ENCODE results near the gene HTR4. TPM values are rescaled to one million over a fixed set of nuclear protein-coding genes. Genes with fewer than 3 reads are reported as not detected.

The HTR4 gene
- total RNA-seq, 1 donor from 2014 or later = not detected

GRCh38 chr5:148452499-148453193 lies 201.7 kb downstream of the HTR4 start:
- peaks cover 1% of the 10 kb centered on the region for H3K27me3 Mint-ChIP-seq (ENCODE audit: low read depth)
- intact Hi-C loops (cut with micrococcal nuclease) = no loop called here
- H3K36me3 Mint-ChIP-seq (ENCODE audit: low read depth) = no peaks in the 10 kb centered on the region
- DNase-seq (ENCODE audit: low spot score) = no peak
- no peak overlapping the region for H3K27ac Mint-ChIP-seq
- H3K9me3 Mint-ChIP-seq = no peaks in the 10 kb centered on the region
- H3K4me1 Mint-ChIP-seq (ENCODE audit: low read depth) = no peaks in the 10 kb centered on the region
- H3K4me3 Mint-ChIP-seq (ENCODE audit: low read depth) = no peak overlapping the region

GRCh38 chr5:148446611-148447010 lies 207.7 kb downstream of the HTR4 start:
- H3K27me3 Mint-ChIP-seq (ENCODE audit: low read depth) = no peaks in the 10 kb centered on the region
- H3K4me3 Mint-ChIP-seq (ENCODE audit: low read depth) = no peak overlapping the region
- intact Hi-C loops (cut with micrococcal nuclease) = no loop called here
- no peaks in the 10 kb centered on the region for H3K9me3 Mint-ChIP-seq
- peaks cover 2% of the 10 kb centered on the region for H3K4me1 Mint-ChIP-seq (ENCODE audit: low read depth)
- DNase-seq (ENCODE audit: low spot score) = no peak
- H3K36me3 Mint-ChIP-seq (ENCODE audit: low read depth) = peaks cover 8% of the 10 kb centered on the region
- H3K27ac Mint-ChIP-seq = no peak overlapping the region

- intact Hi-C loops (cut with micrococcal nuclease) = loop anchor here (2.0 kb wide), 1 partner anchor 37 kb away; no protein-coding TSS in a partner anchor
- Mint-ChIP-seq H3K27me3 (ENCODE audit: low read depth) (no peaks in the 10 kb centered on the region), H3K9me3 (no peaks in the 10 kb centered on the region), H3K27ac (no peak overlapping the region), H3K4me1 (ENCODE audit: low read depth) (peaks cover 2% of the 10 kb centered on the region), H3K36me3 (ENCODE audit: low read depth) (peaks cover 18% of the 10 kb centered on the region), H3K4me3 (ENCODE audit: low read depth) (no peak overlapping the region)
- no peak for DNase-seq (ENCODE audit: low spot score)
Measured at GRCh38 chr5:148445578-148445977, 208.7 kb downstream of the HTR4 start.

- peak; percentile 15 for DNase-seq (ENCODE audit: low spot score)
- Mint-ChIP-seq H3K27ac (no peak overlapping the region), H3K4me3 (ENCODE audit: low read depth) (no peak overlapping the region), H3K9me3 (no peaks in the 10 kb centered on the region), H3K4me1 (ENCODE audit: low read depth) (peaks cover 2% of the 10 kb centered on the region), H3K36me3 (ENCODE audit: low read depth) (peaks cover 34% of the 10 kb centered on the region), H3K27me3 (ENCODE audit: low read depth) (no peaks in the 10 kb centered on the region)
- intact Hi-C loops (cut with micrococcal nuclease) = loop anchor here (1.0 to 5.0 kb wide), 5 partner anchors 39 to 593 kb away; no protein-coding TSS in a partner anchor
Measured at GRCh38 chr5:148443998-148444397, 210.3 kb downstream of the HTR4 start.

- no peaks in the 10 kb centered on the region for H3K27me3 Mint-ChIP-seq (ENCODE audit: low read depth)
- H3K9me3 Mint-ChIP-seq = no peaks in the 10 kb centered on the region
- H3K27ac Mint-ChIP-seq = no peak overlapping the region
- H3K36me3 Mint-ChIP-seq (ENCODE audit: low read depth) = peaks cover 36% of the 10 kb centered on the region
- intact Hi-C loops (cut with micrococcal nuclease) = loop anchor here (5.0 kb wide), 3 partner anchors 179 to 594 kb away; no protein-coding TSS in a partner anchor
- peaks cover 2% of the 10 kb centered on the region for H3K4me1 Mint-ChIP-seq (ENCODE audit: low read depth)
- no peak overlapping the region for H3K4me3 Mint-ChIP-seq (ENCODE audit: low read depth)
- DNase-seq (ENCODE audit: low spot score) = no peak
Measured at GRCh38 chr5:148443241-148443640, 211.1 kb downstream of the HTR4 start.

- DNase-seq (ENCODE audit: low spot score) = no peak
- no peaks in the 10 kb centered on the region for H3K27me3 Mint-ChIP-seq (ENCODE audit: low read depth)
- no peaks in the 10 kb centered on the region for H3K9me3 Mint-ChIP-seq
- peaks cover 53% of the 10 kb centered on the region for H3K36me3 Mint-ChIP-seq (ENCODE audit: low read depth)
- peaks cover 13% of the 10 kb centered on the region for H3K4me1 Mint-ChIP-seq (ENCODE audit: low read depth)
- no peak overlapping the region for H3K27ac Mint-ChIP-seq
- intact Hi-C loops (cut with micrococcal nuclease) = no loop called here
- no peak overlapping the region for H3K4me3 Mint-ChIP-seq (ENCODE audit: low read depth)
Measured at GRCh38 chr5:148438933-148439332, 215.4 kb downstream of the HTR4 start.

GRCh38 chr5:148437249-148437648 lies 217.1 kb downstream of the HTR4 start:
- no peaks in the 10 kb centered on the region for H3K27me3 Mint-ChIP-seq (ENCODE audit: low read depth)
- no peak for DNase-seq (ENCODE audit: low spot score)
- peaks cover 64% of the 10 kb centered on the region for H3K36me3 Mint-ChIP-seq (ENCODE audit: low read depth)
- H3K27ac Mint-ChIP-seq = peak overlapping the region; percentile 84
- intact Hi-C loops (cut with micrococcal nuclease) = no loop called here
- H3K9me3 Mint-ChIP-seq = no peaks in the 10 kb centered on the region
- peak overlapping the region; percentile 51 for H3K4me3 Mint-ChIP-seq (ENCODE audit: low read depth)
- peaks cover 11% of the 10 kb centered on the region for H3K4me1 Mint-ChIP-seq (ENCODE audit: low read depth)

GRCh38 chr5:148436029-148436428 lies 218.3 kb downstream of the HTR4 start:
- Mint-ChIP-seq H3K9me3 (no peaks in the 10 kb centered on the region), H3K4me3 (ENCODE audit: low read depth) (no peak overlapping the region), H3K27ac (no peak overlapping the region), H3K27me3 (ENCODE audit: low read depth) (no peaks in the 10 kb centered on the region), H3K4me1 (ENCODE audit: low read depth) (peaks cover 11% of the 10 kb centered on the region), H3K36me3 (ENCODE audit: low read depth) (peaks cover 61% of the 10 kb centered on the region)
- intact Hi-C loops (cut with micrococcal nuclease) = no loop called here
- DNase-seq (ENCODE audit: low spot score) = no peak

- Mint-ChIP-seq H3K27ac (no peak overlapping the region), H3K4me1 (ENCODE audit: low read depth) (peaks cover 16% of the 10 kb centered on the region), H3K4me3 (ENCODE audit: low read depth) (no peak overlapping the region), H3K36me3 (ENCODE audit: low read depth) (peaks cover 49% of the 10 kb centered on the region), H3K27me3 (ENCODE audit: low read depth) (no peaks in the 10 kb centered on the region), H3K9me3 (no peaks in the 10 kb centered on the region)
- intact Hi-C loops (cut with micrococcal nuclease) = no loop called here
- DNase-seq (ENCODE audit: low spot score) = no peak
Measured at GRCh38 chr5:148433826-148434225, 220.5 kb downstream of the HTR4 start.

Other genes with a start within 250 kb of the HTR4 start
- gene ADRB2, start 172.1 kb upstream of the HTR4 start, total RNA-seq = 0.21 and 0.30 TPM in 2 replicates